ENCODE results near the gene WDR83. TPM values are rescaled to one million over a fixed set of nuclear protein-coding genes. Genes with fewer than 3 reads are reported as not detected.

Gene WDR83
- total RNA-seq, 1 experiment from 2014 or later = 19.4 TPM

DNA sequence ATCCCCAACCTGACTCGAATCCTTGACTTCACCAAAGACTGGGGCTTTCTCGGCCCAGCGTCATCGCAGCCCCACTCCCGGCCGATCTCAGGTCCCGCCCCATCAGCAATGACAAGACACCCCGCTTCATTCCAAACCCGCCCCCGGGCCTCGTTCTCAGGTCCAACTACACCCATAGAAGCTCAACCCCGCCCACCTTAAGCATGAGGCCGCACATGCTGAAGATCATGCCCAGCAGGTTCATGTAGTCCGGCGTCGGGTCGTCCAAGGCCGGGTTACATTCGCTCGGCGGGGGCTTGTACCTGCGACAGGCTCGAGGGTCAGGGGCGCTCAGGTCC, 2.3 kb downstream of the WDR83 start:
- intact Hi-C loops (cut with micrococcal nuclease; ENCODE audit: unreplicated experiment) = no loop called here
- peak overlapping the region; percentile 89 for H3K4me3 ChIP-seq (ENCODE audit: low read depth, low read length, poor library complexity, severe bottlenecking)
- BruUV-seq (replicated peaks) = TSS peak; percentile 51
- peaks cover 18% of the 10 kb centered on the region for H3K4me1 ChIP-seq (ENCODE audit: insufficient read depth, low read length, poor library complexity, severe bottlenecking)
- DNase-seq (ENCODE audit: low spot score) = peak; percentile 50
- H3K36me3 ChIP-seq (ENCODE audit: insufficient read depth, low read length, poor library complexity, severe bottlenecking) = peaks cover 15% of the 10 kb centered on the region
- H3K9me3 ChIP-seq (ENCODE audit: low read depth, low read length, poor library complexity, severe bottlenecking) = no peaks in the 10 kb centered on the region
- H3K27ac ChIP-seq (ENCODE audit: low read depth, low read length, poor library complexity, severe bottlenecking) = peak overlapping the region; percentile 97
- H3K27me3 ChIP-seq (replicated peaks; ENCODE audit: insufficient read depth, low read depth, low read length, poor library complexity) = no peaks in the 10 kb centered on the region
- ChIA-PET POLR2A (ENCODE audit: low non-redundant PET) (no interaction called here), CTCF (no interaction called here)
- TF ChIP-seq EZH2 (IDR thresholded peaks at IDR 0.05; ENCODE audit: borderline replicate concordance, low read depth, low read length, poor library complexity, severe bottlenecking) = no peak
- no peak for TF ChIP-seq CTCF (conservative IDR thresholded peaks at IDR 0.05; ENCODE audit: low read depth, low read length)

DNA sequence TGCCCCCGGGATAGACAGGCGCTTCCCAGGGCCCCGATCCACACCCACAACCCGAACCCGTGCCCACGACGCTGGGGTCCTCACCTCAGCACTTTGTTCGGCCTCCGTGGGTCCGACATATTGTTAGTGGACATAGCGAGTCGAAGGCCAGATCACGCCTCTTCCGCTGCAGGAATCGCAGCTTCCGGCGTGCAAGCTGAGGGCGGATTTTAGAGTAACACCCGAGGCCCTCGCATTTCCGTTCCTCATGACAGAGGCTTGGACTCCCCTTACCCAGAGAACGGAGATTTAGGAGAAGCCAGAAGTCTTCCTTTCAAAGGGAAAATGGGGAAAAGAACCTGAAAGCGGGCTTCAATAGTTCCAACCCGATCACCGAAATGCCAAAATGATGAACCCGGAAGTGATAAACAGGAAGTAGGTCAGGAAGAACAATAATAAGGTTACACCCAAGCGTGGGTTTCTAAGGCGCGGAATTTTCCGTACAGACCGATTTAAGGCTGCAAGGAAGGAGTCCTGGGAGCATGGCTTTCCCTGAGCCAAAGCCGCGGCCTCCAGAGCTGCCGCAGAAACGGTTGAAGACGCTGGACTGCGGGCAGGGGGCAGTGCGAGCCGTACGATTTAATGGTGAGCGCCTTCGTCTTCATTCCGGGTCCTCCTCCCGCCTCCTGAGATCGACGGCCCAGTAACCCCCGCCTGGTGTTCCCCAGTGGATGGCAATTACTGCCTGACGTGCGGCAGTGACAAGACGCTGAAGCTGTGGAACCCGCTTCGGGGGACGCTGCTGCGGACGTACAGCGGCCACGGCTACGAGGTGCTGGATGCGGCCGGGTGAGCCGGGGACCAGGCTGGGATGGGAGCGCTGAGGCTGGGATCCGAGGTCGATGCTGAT, 2.9 kb downstream of the WDR83 start:
- peak; percentile 84 for DNase-seq (ENCODE audit: low spot score)
- ChIA-PET POLR2A (ENCODE audit: low non-redundant PET) (no interaction called here), CTCF (interaction anchor here (0.7 kb wide), 1 partner anchor 12 kb away, joined by 3 read pairs; the partner anchor contains the start of gene DHPS)
- peak overlapping the region; percentile 97 for H3K27ac ChIP-seq (ENCODE audit: low read depth, low read length, poor library complexity, severe bottlenecking)
- peaks cover 18% of the 10 kb centered on the region for H3K4me1 ChIP-seq (ENCODE audit: insufficient read depth, low read length, poor library complexity, severe bottlenecking)
- no peaks in the 10 kb centered on the region for H3K27me3 ChIP-seq (replicated peaks; ENCODE audit: insufficient read depth, low read depth, low read length, poor library complexity)
- peaks cover 21% of the 10 kb centered on the region for H3K36me3 ChIP-seq (ENCODE audit: insufficient read depth, low read length, poor library complexity, severe bottlenecking)
- TF ChIP-seq EZH2 (IDR thresholded peaks at IDR 0.05; ENCODE audit: borderline replicate concordance, low read depth, low read length, poor library complexity, severe bottlenecking) = no peak
- TF ChIP-seq CTCF (conservative IDR thresholded peaks at IDR 0.05; ENCODE audit: low read depth, low read length) = no peak
- peak overlapping the region; percentile 89 for H3K4me3 ChIP-seq (ENCODE audit: low read depth, low read length, poor library complexity, severe bottlenecking)
- no peaks in the 10 kb centered on the region for H3K9me3 ChIP-seq (ENCODE audit: low read depth, low read length, poor library complexity, severe bottlenecking)
- intact Hi-C loops (cut with micrococcal nuclease; ENCODE audit: unreplicated experiment) = loop anchor here (10.0 kb wide), 1 partner anchor 615 kb away; the partner anchor contains the start of gene ZNF878
- BruUV-seq (replicated peaks) = no TSS peak

DNA sequence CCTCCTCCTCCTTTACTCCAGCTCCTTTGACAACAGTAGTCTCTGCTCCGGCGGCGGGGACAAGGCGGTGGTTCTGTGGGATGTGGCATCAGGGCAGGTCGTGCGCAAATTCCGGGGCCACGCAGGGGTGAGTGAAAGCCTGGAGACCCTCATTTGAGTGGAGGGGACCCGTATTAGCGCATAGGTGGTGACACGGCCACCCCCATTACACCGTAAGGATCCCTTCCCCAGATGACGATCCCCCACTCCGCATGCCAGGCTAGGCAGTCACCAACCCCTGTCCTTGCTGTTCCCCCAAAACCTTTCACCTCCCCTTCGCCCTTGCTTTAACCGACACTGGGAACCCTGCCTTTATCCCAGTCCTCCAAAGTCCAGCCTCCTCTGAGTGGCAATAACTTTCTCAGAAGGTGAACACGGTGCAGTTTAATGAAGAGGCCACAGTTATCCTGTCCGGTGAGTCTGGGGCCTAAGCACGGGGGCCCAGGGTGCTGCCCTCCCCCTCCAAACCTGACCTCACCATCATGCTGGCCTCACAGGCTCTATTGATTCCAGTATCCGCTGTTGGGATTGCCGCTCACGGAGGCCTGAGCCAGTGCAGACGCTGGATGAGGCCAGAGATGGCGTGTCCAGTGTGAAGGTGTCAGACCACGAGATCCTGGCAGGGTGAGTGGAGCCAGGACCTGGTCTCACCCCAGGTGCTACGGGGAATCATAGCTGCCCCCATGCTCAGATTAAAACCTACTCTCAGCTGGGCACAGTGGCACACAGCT, 3.7 kb downstream of the WDR83 start:
- CTCF ChIA-PET = no interaction called here

More for the DNA sequence above, 3.7 kb downstream of the WDR83 start:
- TF ChIP-seq EZH2 (IDR thresholded peaks at IDR 0.05; ENCODE audit: borderline replicate concordance, low read depth, low read length, poor library complexity, severe bottlenecking) = no peak
- TF ChIP-seq CTCF (conservative IDR thresholded peaks at IDR 0.05; ENCODE audit: low read depth, low read length) = no peak
- DNase-seq (ENCODE audit: low spot score) = no peak
- TSS peak; percentile 61 for BruUV-seq (replicated peaks)
- H3K4me1 ChIP-seq (ENCODE audit: insufficient read depth, low read length, poor library complexity, severe bottlenecking) = peaks cover 18% of the 10 kb centered on the region
- H3K9me3 ChIP-seq (ENCODE audit: low read depth, low read length, poor library complexity, severe bottlenecking) = no peaks in the 10 kb centered on the region
- POLR2A ChIA-PET (ENCODE audit: low non-redundant PET) = interaction anchor here (0.7 kb wide), 1 partner anchor 67 kb away, joined by 3 read pairs; the partner anchor contains the start of gene GET3
- H3K4me3 ChIP-seq (ENCODE audit: low read depth, low read length, poor library complexity, severe bottlenecking) = peak overlapping the region; percentile 89
- H3K27ac ChIP-seq (ENCODE audit: low read depth, low read length, poor library complexity, severe bottlenecking) = peak overlapping the region; percentile 97
- intact Hi-C loops (cut with micrococcal nuclease; ENCODE audit: unreplicated experiment) = loop anchor here (10.0 kb wide), 1 partner anchor 616 kb away; the partner anchor contains the start of gene ZNF878
- H3K27me3 ChIP-seq (replicated peaks; ENCODE audit: insufficient read depth, low read depth, low read length, poor library complexity) = no peaks in the 10 kb centered on the region
- H3K36me3 ChIP-seq (ENCODE audit: insufficient read depth, low read length, poor library complexity, severe bottlenecking) = peaks cover 23% of the 10 kb centered on the region

All from A673 (cell line).